ENCODE results near the gene TET1. TPM values are rescaled to one million over a fixed set of nuclear protein-coding genes. Genes with fewer than 3 reads are reported as not detected.

TET1 gene
- total RNA-seq, 1 donor from 2014 or later = 1.2 TPM

- H3K27me3 ChIP-seq (ENCODE audit: control insufficient read depth, insufficient read depth, low read length) = no peaks in the 10 kb centered on the region
Measured at GRCh38 chr10:68561865-68562649, 1.9 kb downstream of the TET1 start.

DNA sequence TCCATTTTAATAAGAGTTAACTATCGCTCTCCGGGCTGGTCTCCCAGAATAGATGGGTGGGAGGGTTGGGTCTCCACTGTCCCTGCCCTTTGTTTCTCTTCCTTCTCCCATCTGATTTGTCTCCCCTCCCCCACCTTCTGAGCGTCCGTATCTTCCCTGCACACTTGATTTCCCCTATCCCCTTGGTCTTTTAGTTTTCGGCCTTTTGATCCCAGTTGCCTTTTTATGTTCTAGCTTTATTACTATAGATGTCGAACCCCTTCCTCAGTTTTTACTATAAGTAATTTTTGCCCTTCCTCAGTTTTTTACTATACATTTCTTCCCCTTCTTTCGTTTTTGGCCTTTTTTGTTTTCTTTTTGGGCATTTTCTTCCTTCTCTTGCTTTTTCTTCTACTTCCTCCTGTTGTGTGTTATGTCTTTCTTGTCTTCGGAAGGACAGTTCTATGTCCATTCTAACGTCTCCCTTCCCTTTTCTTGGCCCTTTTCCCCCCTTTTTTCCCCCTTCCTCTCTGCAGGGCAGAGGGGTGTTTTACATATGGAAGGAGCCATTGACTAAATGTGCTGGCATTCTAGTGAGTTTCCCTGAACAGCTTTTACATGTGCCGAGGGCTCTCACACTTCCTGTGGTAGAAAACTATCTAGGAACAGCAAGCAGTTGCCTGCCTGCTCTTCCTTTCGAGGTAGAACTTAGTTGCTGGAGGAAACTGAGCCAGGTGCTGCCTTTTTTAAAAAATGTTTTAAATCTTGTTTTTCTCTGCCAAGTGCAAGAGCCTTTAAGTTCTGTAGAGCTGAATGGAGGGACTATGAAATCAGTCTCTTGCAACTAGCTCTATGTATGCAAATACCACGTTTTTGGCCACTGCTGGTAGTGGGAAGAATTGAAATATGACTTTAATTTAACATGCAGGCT, 2.8 kb downstream of the TET1 start:
- DNase-seq (ENCODE audit: low read depth) = no peak
- no peaks in the 10 kb centered on the region for H3K36me3 ChIP-seq (ENCODE audit: control insufficient read depth, insufficient read depth, low read length)
- peak overlapping the region; percentile 80 for H3K4me3 ChIP-seq (ENCODE audit: low read depth, low read length)
- H3K27me3 ChIP-seq (ENCODE audit: control insufficient read depth, insufficient read depth, low read length) = no peaks in the 10 kb centered on the region
- TF ChIP-seq CTCF (IDR thresholded peaks at IDR 0.05; ENCODE audit: insufficient read depth, low read length, poor library complexity, severe bottlenecking) = no peak

More at GRCh38 chr10:68561865-68562649, 1.9 kb downstream of the TET1 start:
- no peak for DNase-seq (ENCODE audit: low read depth)
- Histone ChIP-seq H3K4me3 (ENCODE audit: low read depth, low read length) (peak overlapping the region; percentile 80), H3K36me3 (ENCODE audit: control insufficient read depth, insufficient read depth, low read length) (no peaks in the 10 kb centered on the region)
- TF ChIP-seq CTCF (IDR thresholded peaks at IDR 0.05; ENCODE audit: insufficient read depth, low read length, poor library complexity, severe bottlenecking) = peak; percentile 2

GRCh38 chr10:68564712-68565111, 4.6 kb downstream of the TET1 start:
- H3K27me3 ChIP-seq (ENCODE audit: control insufficient read depth, insufficient read depth, low read length) = no peaks in the 10 kb centered on the region
- H3K4me3 ChIP-seq (ENCODE audit: low read depth, low read length) = no peak overlapping the region
- no peak for TF ChIP-seq CTCF (IDR thresholded peaks at IDR 0.05; ENCODE audit: insufficient read depth, low read length, poor library complexity, severe bottlenecking)
- no peak for DNase-seq (ENCODE audit: low read depth)
- H3K36me3 ChIP-seq (ENCODE audit: control insufficient read depth, insufficient read depth, low read length) = no peaks in the 10 kb centered on the region

- Histone ChIP-seq H3K27me3 (ENCODE audit: control insufficient read depth, insufficient read depth, low read length) (no peaks in the 10 kb centered on the region), H3K4me3 (ENCODE audit: low read depth, low read length) (no peak overlapping the region), H3K36me3 (ENCODE audit: control insufficient read depth, insufficient read depth, low read length) (no peaks in the 10 kb centered on the region)
- no peak for DNase-seq (ENCODE audit: low read depth)
- no peak for TF ChIP-seq CTCF (IDR thresholded peaks at IDR 0.05; ENCODE audit: insufficient read depth, low read length, poor library complexity, severe bottlenecking)
Measured at GRCh38 chr10:68565658-68566057, 5.5 kb downstream of the TET1 start.

DNA sequence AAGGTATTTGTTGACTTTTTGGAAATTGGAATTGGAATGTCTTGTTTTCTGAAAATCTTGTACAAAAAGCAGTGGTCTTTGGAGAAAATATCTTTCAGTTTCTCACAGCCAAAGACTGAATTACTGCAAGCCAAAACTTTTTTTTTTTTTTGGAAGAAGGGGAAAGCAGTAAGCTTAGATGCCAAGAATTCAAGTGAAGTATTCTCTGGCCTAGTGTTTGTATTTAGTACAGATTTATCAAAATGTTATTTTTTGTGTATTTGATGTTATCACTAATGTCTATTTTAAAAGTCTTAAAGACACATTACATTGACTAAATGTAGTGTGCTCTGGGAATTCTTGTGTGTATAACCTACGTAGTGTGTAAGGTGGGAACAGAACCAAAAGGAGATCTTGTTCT, 6.2 kb downstream of the TET1 start:
- Histone ChIP-seq H3K36me3 (ENCODE audit: control insufficient read depth, insufficient read depth, low read length) (no peaks in the 10 kb centered on the region), H3K27me3 (ENCODE audit: control insufficient read depth, insufficient read depth, low read length) (no peaks in the 10 kb centered on the region), H3K4me3 (ENCODE audit: low read depth, low read length) (no peak overlapping the region)
- no peak for DNase-seq (ENCODE audit: low read depth)
- no peak for TF ChIP-seq CTCF (IDR thresholded peaks at IDR 0.05; ENCODE audit: insufficient read depth, low read length, poor library complexity, severe bottlenecking)

All from kidney epithelial cell (primary cell).